GM12874 (cell line): ENCODE data around the gene FGF12.

ENCODE experiments used
- TF ChIP-seq, protein P1 (sequence below): IDR thresholded peaks from 2 replicates; pipeline ENCODE4 v1.5.1; 2011; ENCODE audit warnings: low read depth, mild to moderate bottlenecking, control low read depth, low read length, moderate library complexity; ENCODE audit not compliant: insufficient read depth

The FGF12 gene

DNA sequence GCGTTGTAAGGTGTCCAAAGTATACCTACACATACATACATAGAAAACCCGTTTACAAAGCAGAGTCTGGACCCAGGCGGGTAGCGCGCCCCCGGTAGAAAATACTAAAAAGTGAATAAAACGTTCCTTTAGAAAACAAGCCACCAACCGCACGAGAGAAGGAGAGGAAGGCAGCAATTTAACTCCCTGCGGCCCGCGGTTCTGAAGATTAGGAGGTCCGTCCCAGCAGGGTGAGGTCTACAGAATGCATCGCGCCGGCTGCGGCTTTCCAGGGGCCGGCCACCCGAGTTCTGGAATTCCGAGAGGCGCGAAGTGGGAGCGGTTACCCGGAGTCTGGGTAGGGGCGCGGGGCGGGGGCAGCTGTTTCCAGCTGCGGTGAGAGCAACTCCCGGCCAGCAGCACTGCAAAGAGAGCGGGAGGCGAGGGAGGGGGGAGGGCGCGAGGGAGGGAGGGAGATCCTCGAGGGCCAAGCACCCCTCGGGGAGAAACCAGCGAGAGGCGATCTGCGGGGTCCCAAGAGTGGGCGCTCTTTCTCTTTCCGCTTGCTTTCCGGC, 318.6 kb downstream of the FGF12 start:
- TF ChIP-seq, protein P1, sequence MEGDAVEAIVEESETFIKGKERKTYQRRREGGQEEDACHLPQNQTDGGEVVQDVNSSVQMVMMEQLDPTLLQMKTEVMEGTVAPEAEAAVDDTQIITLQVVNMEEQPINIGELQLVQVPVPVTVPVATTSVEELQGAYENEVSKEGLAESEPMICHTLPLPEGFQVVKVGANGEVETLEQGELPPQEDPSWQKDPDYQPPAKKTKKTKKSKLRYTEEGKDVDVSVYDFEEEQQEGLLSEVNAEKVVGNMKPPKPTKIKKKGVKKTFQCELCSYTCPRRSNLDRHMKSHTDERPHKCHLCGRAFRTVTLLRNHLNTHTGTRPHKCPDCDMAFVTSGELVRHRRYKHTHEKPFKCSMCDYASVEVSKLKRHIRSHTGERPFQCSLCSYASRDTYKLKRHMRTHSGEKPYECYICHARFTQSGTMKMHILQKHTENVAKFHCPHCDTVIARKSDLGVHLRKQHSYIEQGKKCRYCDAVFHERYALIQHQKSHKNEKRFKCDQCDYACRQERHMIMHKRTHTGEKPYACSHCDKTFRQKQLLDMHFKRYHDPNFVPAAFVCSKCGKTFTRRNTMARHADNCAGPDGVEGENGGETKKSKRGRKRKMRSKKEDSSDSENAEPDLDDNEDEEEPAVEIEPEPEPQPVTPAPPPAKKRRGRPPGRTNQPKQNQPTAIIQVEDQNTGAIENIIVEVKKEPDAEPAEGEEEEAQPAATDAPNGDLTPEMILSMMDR: no peak

GRCh38 chr3:192408007-192408646, 319.2 kb downstream of the FGF12 start:
- TF ChIP-seq, protein P1: no peak

- TF ChIP-seq, protein P1: no peak
These were observed 327.6 kb downstream of the FGF12 start for GRCh38 chr3:192399767-192400166.

DNA sequence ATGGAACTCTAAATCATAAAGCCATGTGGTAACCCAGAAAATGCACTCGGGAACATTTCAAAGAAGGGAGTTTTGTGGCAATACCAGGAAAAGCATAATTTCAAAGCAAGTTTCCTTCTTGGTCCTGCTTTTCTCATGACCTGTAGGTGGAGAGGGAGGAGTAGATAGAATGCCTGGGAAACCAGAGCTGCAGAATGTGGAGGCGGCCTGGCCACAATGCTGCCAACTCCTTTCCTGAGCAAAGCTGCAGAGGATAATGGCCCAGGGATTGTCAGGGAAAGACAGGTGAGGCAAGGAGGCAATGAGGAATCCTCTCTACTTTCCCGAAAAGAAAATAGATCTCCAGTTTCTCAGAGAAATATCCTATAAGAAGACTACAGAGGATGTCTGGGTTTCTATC, 330.3 kb downstream of the FGF12 start:
- TF ChIP-seq, protein P1: no peak

GRCh38 chr3:192395506-192395905, 331.8 kb downstream of the FGF12 start:
- TF ChIP-seq, protein P1: no peak

- TF ChIP-seq, protein P1: no peak
These were observed 334.4 kb downstream of the FGF12 start for GRCh38 chr3:192392986-192393385.

DNA sequence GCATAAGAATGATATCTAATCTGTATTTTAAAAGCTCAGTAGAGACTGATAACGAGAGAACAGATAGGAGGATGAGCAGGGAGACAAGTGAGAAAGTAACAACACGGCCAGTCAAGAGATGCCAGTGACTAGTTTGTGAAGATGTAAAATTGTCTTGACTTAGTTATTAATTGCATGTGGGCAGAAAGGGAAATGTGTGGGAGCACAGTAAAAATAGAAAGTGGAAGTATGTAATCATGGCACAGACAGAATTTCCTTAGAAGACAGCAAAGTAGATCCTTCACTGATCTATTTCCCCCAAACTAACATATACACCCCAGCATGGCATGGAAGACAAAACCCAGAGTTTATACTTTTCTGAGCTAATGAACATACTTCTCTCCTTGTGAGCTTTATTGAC, 344.5 kb downstream of the FGF12 start:
- TF ChIP-seq, protein P1: no peak
